ENCODE results near the gene MKKS. TPM values are rescaled to one million over a fixed set of nuclear protein-coding genes. Genes with fewer than 3 reads are reported as not detected.

Gene MKKS
- total and polyA plus RNA-seq, 2 of the 13 experiments (the other 11 are each of a cell fraction or from before 2014, with no cell fraction given), result 26.7 to 34.5 TPM

GRCh38 chr20:10370091-10370887 lies 63.7 kb downstream of the MKKS start (continued):
- TF ChIP-seq ZNF17 (CRISPR knock-in tag; IDR thresholded peaks at IDR 0.05), result no peak
- peak; percentile 54; the same call in 1 of the 2 replicates for TF ChIP-seq ZNF816 (CRISPR knock-in tag; IDR thresholded peaks at IDR 0.05; ENCODE audit: borderline replicate concordance)
- TF ChIP-seq DRAP1 (CRISPR knock-in tag; IDR thresholded peaks at IDR 0.05), result 0 out of 2 replicates have a peak, but pooled peaks have one; percentile 56
- TF ChIP-seq ZFP90 (CRISPR knock-in tag; IDR thresholded peaks at IDR 0.05; ENCODE audit: borderline replicate concordance), result 0 out of 2 replicates have a peak, but pooled peaks have one; percentile 9
- 0 out of 2 replicates have a peak, but pooled peaks have one; percentile 44 for TF ChIP-seq BRCA1 (CRISPR knock-in tag; IDR thresholded peaks at IDR 0.05)
- TF ChIP-seq BRD4 (CRISPR knock-in tag; IDR thresholded peaks at IDR 0.05), result peak; percentile 67; the same call in 1 of the 2 replicates
- peak; percentile 24; the same call in 1 of the 2 replicates for TF ChIP-seq MAX (IDR thresholded peaks at IDR 0.05)
- TF ChIP-seq ZNF703 (CRISPR knock-in tag; IDR thresholded peaks at IDR 0.05; ENCODE audit: borderline replicate concordance), result peak; percentile 88
- TF ChIP-seq SMARCE1 (IDR thresholded peaks at IDR 0.05; ENCODE audit: borderline replicate concordance), result no peak
- TF ChIP-seq ZBTB10 (CRISPR knock-in tag; IDR thresholded peaks at IDR 0.05; ENCODE audit: borderline replicate concordance), result peak; percentile 99
- TF ChIP-seq MXD1 (CRISPR knock-in tag; IDR thresholded peaks at IDR 0.05), result no peak
- TF ChIP-seq ZBTB7B (CRISPR knock-in tag; IDR thresholded peaks at IDR 0.05), result peak; percentile 87
- peak; percentile 95 for TF ChIP-seq ZNF609 (CRISPR knock-in tag; IDR thresholded peaks at IDR 0.05; ENCODE audit: borderline replicate concordance)
- TF ChIP-seq CHD4 (IDR thresholded peaks at IDR 0.05; ENCODE audit: borderline replicate concordance, low read length), result peak; percentile 97; the same call in 1 of the 2 replicates
- TF ChIP-seq ZNF451 (CRISPR knock-in tag; IDR thresholded peaks at IDR 0.05), result no peak
- peak; percentile 82 to 99; a peak in 3 of 4 replicates for TF ChIP-seq EP300 (IDR thresholded peaks at IDR 0.05; ENCODE audit: low read depth in 2 of 2, low read length in 2 of 2)
- peak; percentile 86 for TF ChIP-seq EP300 (CRISPR knock-in tag; IDR thresholded peaks at IDR 0.05; ENCODE audit: borderline replicate concordance)
- no peak; the same call in 1 of the 2 replicates for TF ChIP-seq ZIK1 (CRISPR knock-in tag; IDR thresholded peaks at IDR 0.05; ENCODE audit: borderline replicate concordance, low read depth)
- TF ChIP-seq ZNF124 (CRISPR knock-in tag; IDR thresholded peaks at IDR 0.05), result peak; percentile 91
- 0 out of 2 replicates have a peak, but pooled peaks have one; percentile 47 for TF ChIP-seq SSRP1 (CRISPR knock-in tag; IDR thresholded peaks at IDR 0.05)
- TF ChIP-seq NFIC (IDR thresholded peaks at IDR 0.05; ENCODE audit: low read length), result peak; percentile 95

All from HepG2 (cell line).